ENCODE measurements around the gene PROSER3.

- TF ChIP-seq CTCF (conservative IDR thresholded peaks at IDR 0.05; ENCODE audit: low read depth in 2 of 2), result no peak
- TF ChIP-seq EZH2 (IDR thresholded peaks at IDR 0.05; ENCODE audit: low read depth, unreplicated experiment), result no peak
- no peak for TF ChIP-seq REST (IDR thresholded peaks at IDR 0.05; ENCODE audit: unreplicated experiment)
- TF ChIP-seq EZH2phosphoT487 (IDR thresholded peaks at IDR 0.05; ENCODE audit: unreplicated experiment), result no peak
- no peak for TF ChIP-seq POLR2AphosphoS5 (IDR thresholded peaks at IDR 0.05; ENCODE audit: low read depth)
- TF ChIP-seq STAT1 (IDR thresholded peaks at IDR 0.05; ENCODE audit: unreplicated experiment), result no peak
- no peak for TF ChIP-seq NANOG (IDR thresholded peaks at IDR 0.05; ENCODE audit: borderline replicate concordance)
- no peak for TF ChIP-seq JUNB (IDR thresholded peaks at IDR 0.05; ENCODE audit: unreplicated experiment)
- no peak for TF ChIP-seq ETS1 (IDR thresholded peaks at IDR 0.05)
- no peak for TF ChIP-seq CREB1 (CRISPR knock-in tag; IDR thresholded peaks at IDR 0.05; ENCODE audit: low read depth)
- no peak for TF ChIP-seq ZNF114 (CRISPR knock-in tag; IDR thresholded peaks at IDR 0.05)
- no peak for TF ChIP-seq ZNF331 (CRISPR knock-in tag; IDR thresholded peaks at IDR 0.05; ENCODE audit: low read depth)
Observed at GRCh38 chr19:35743640-35744429, 14.1 kb upstream of the PROSER3 start.

Measured in GM23338 (cell line).